ENCODE data around the gene FYB1.

Gene FYB1

DNA sequence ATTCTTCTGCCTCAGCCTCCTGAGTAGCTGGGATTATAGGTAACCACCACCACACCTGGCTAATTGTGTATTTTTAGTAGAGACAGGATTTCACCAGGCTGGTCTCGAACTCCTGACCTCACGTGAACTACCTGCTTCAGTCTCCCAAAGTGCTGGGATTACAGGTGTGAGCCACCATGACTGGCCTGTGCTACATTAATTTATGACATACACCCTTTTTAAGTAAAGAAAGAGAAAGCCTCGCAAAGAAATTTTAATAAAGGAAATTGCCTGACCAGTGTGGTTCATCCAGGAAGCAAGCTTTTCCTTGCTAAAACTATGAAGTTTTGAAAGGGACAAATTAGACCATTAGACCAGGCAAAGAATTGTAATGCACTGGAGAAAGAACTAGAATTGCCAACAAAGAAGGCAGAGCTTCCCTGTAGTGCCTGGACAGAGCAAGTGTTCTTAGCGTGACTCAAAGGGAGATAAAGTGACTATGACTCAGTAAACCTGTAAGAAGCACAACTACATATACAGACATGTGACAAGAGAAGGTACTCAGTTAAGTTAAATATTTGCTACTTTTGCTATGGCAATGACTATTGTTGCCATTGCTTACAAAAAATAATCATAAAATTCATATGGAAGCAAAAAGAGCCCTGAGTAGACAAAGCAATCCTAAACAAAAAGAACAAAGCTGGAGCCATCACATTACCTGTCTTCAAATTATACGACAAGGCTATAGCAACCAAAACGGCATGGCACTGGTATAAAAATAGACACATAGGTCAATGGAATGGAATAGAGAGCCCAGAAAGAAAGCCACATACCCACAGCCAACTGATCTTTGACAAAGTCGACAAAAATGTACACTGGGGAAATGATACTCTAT, 54.6 kb downstream of the FYB1 start:
- no peak overlapping the region for H3K9ac ChIP-seq
- no peak for TF ChIP-seq Cebpa-rat (IDR thresholded peaks at IDR 0.05)
- no peak overlapping the region for H3K4me3 ChIP-seq
- peaks cover 11% of the 10 kb centered on the region for H3K4me1 ChIP-seq
- no peak overlapping the region for H3K27ac ChIP-seq
- no peaks in the 10 kb centered on the region for H3K27me3 ChIP-seq
- no peaks in the 10 kb centered on the region for H4K20me1 ChIP-seq
- no peaks in the 10 kb centered on the region for H3K36me3 ChIP-seq
- H3K9me3 ChIP-seq, result peaks cover 5% of the 10 kb centered on the region; the same call in 1 of the 2 replicates
- H3K4me2 ChIP-seq, result peak overlapping the region; percentile 35; the same call in 1 of the 2 replicates

DNA sequence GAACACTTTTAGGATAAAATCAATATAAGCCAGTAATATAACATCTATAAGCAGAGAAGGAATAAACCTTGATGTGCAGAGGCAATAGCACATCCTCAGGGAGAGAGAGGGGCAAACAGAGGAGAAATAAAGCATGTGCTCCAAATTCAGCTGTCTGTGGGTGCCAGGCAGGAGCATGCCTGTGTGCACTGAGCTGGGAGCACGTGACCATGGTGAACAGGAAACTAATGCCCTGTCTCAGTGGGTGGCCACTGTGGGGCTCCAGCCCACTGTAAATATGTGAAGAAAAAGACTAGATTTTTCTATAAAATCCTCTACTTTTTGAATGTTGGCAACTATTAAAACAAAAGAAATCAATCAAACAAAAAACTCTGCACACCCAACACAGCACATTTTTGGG, 55.3 kb downstream of the FYB1 start:
- no peak overlapping the region for H3K9ac ChIP-seq
- no peaks in the 10 kb centered on the region for H3K36me3 ChIP-seq

DNA sequence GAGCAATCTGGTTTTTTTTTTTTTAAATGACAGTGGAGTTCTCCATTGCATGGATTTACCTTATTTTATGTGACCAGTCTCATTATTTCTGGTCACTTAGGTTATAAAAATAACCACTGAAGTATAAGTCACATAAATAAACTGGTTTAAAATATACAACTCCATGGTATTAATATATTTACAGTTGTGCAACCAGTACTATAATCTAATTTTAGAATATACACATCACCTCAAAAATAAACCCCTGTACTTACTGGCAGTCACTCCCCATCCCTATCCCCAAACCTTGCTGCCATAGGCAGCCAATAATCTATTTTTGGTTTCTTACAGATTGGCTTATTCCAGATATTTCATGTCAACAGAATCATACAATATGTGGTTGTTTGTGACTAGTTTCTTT, 57.8 kb downstream of the FYB1 start:
- TF ChIP-seq Cebpa-rat (IDR thresholded peaks at IDR 0.05), result no peak
- Histone ChIP-seq H3K27me3 (no peaks in the 10 kb centered on the region), H3K36me3 (no peaks in the 10 kb centered on the region), H3K9ac (no peak overlapping the region), H4K20me1 (no peaks in the 10 kb centered on the region), H3K27ac (no peak overlapping the region), H3K4me1 (peaks cover 11% of the 10 kb centered on the region), H3K4me2 (no peak overlapping the region), H3K4me3 (no peak overlapping the region), H3K9me3 (peaks cover 5% of the 10 kb centered on the region; the same call in 1 of the 2 replicates)

More for the DNA sequence above, 55.3 kb downstream of the FYB1 start:
- no peaks in the 10 kb centered on the region for H3K27me3 ChIP-seq
- H4K20me1 ChIP-seq, result no peaks in the 10 kb centered on the region
- H3K4me1 ChIP-seq, result peaks cover 11% of the 10 kb centered on the region
- H3K27ac ChIP-seq, result no peak overlapping the region
- no peak overlapping the region for H3K4me3 ChIP-seq
- no peak for TF ChIP-seq Cebpa-rat (IDR thresholded peaks at IDR 0.05)
- peak overlapping the region; percentile 35; the same call in 1 of the 2 replicates for H3K4me2 ChIP-seq
- H3K9me3 ChIP-seq, result peaks cover 5% of the 10 kb centered on the region; the same call in 1 of the 2 replicates

DNA sequence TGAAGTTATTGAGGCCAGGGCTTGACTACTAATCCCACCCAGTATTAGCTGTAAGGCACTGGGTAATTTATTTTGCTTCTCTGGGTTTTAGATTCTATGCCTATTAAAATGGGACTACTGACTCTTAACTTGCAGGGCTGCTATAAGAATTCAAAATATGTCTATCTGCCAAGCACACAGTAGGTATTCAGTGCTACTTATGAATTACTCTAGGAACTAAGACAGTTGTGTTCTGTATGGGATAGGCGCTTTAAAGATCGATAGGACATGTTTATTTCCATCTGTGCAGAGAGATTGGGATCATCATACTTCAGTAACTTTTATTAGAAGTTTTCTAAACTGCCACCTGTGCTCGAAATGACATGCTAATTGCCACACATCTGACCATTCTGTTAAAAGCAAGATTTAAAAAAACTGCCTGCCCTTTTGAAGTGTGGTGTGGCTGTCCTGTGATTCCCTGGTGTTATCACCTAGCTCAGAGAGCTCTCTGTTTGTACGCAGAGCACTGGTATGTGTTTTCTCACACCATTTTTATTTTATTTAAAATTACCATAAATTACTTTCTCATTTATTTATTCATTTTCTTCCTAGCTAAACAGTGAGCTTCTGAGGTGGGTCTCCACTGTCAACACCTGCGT, 58.7 kb downstream of the FYB1 start:
- Histone ChIP-seq H3K4me2 (no peak overlapping the region), H3K4me1 (peaks cover 11% of the 10 kb centered on the region), H3K9ac (no peak overlapping the region), H3K4me3 (no peak overlapping the region), H4K20me1 (no peaks in the 10 kb centered on the region), H3K36me3 (no peaks in the 10 kb centered on the region), H3K9me3 (peaks cover 5% of the 10 kb centered on the region; the same call in 1 of the 2 replicates), H3K27ac (no peak overlapping the region), H3K27me3 (no peaks in the 10 kb centered on the region)
- no peak for TF ChIP-seq Cebpa-rat (IDR thresholded peaks at IDR 0.05)

DNA sequence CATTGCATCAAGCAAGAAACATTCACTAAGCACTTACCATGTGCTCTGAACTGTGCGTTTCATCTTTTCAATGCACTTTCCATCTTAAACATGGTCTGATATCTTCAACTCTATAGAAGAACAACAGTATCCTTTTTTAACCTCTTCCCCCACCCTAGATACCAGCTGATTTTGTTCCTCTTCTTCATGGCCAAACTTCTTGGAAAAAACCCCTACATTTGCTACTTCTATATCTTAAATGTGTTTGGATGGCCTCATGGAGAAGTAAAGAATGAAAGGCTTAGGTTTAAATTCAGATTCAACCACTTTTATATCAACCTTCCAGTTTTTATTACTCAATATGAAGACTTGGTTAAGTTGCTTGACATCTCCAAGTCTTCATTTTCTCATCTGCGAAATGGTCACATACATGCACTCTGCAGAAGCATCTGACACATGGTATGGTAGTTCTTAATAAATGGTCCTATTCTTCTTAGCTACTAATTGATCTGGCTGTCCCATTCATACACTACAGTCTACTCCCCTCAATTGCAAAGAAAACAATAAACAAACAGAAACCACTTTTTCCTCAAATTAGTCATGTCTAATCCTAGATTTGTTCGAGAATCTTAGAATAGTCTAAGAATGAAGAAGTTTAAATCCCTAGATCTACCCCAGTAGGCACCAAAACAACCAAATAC, 59.4 kb downstream of the FYB1 start:
- peaks cover 2% of the 10 kb centered on the region; the same call in 1 of the 2 replicates for H3K9me3 ChIP-seq
- H3K4me1 ChIP-seq, result peaks cover 11% of the 10 kb centered on the region
- H3K36me3 ChIP-seq, result no peaks in the 10 kb centered on the region
- no peaks in the 10 kb centered on the region for H4K20me1 ChIP-seq
- H3K27ac ChIP-seq, result no peak overlapping the region
- H3K9ac ChIP-seq, result no peak overlapping the region
- TF ChIP-seq Cebpa-rat (IDR thresholded peaks at IDR 0.05), result no peak
- no peak overlapping the region for H3K4me2 ChIP-seq
- no peak overlapping the region for H3K4me3 ChIP-seq
- no peaks in the 10 kb centered on the region for H3K27me3 ChIP-seq

DNA sequence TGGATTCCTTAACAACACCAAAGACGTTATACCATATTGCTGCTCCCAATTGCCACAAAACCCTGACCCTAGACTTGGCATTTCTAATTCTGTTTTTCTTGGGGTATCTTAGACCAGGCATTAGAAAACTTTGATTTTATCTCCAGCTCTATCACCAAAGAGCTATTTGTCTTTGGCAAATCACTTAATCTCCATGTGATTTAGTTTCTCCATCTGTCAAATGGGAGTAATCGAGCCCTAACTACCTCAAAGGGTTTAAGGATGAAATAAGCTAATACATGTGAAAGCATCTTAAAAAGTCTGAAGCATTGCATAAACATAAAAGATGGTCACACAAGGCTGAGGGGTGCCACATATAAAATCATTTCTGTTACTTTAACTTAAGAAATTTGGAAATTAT, 60.6 kb downstream of the FYB1 start:
- Histone ChIP-seq H3K27me3 (no peaks in the 10 kb centered on the region), H3K27ac (no peak overlapping the region), H3K4me1 (peaks cover under 1% of the 10 kb centered on the region; the same call in 1 of the 2 replicates), H3K4me2 (no peak overlapping the region), H3K9me3 (no peaks in the 10 kb centered on the region), H3K4me3 (no peak overlapping the region), H4K20me1 (no peaks in the 10 kb centered on the region), H3K9ac (no peak overlapping the region), H3K36me3 (no peaks in the 10 kb centered on the region)
- no peak for TF ChIP-seq Cebpa-rat (IDR thresholded peaks at IDR 0.05)

DNA sequence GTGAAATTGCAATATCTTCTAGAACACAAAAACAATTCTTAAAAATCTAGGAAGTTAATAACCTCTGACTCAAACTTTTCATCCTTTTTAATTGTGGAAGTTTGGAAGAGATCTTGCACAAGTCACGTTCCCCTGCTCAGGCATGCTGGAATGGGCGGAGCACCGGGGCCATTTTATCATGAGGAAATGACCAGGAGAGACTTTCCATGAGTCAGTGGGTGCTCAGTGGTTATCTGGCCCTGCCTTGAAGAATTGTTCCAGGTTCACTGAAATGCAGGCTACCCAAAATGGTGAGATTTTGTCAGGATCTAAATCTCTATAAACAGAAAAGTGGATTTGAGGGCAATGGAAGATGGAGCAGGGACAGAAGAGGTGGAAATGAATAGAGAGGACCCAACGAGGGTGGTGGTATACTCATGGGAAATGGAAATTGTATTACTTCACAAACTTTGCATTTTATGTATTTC, 61.2 kb downstream of the FYB1 start:
- TF ChIP-seq Cebpa-rat (IDR thresholded peaks at IDR 0.05), result no peak
- Histone ChIP-seq H3K4me2 (no peak overlapping the region), H3K4me3 (no peak overlapping the region), H3K36me3 (no peaks in the 10 kb centered on the region), H3K4me1 (no peaks in the 10 kb centered on the region), H3K27me3 (no peaks in the 10 kb centered on the region), H3K9me3 (no peaks in the 10 kb centered on the region), H3K27ac (no peak overlapping the region), H4K20me1 (no peaks in the 10 kb centered on the region), H3K9ac (no peak overlapping the region)

DNA sequence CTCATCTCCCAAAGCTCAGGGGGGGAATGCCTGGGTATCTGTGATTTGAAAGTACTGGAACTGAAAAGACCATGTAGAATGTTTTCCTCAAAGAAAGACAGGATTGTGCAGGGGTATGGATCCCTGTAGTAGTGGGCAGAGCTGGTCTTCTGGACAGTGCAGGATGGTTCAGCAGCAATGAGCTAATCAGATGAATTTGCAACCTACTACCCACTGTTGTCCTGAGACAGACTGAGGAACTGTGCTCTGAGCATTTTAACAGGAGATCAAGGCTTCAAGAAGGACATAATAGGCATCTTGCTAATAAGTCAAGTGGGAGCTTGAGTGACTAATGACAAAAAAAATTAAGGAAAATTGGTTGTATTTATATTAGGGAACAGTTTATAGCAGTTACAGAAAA, 61.7 kb downstream of the FYB1 start:
- Histone ChIP-seq H3K27me3 (no peaks in the 10 kb centered on the region), H3K27ac (no peak overlapping the region)

DNA sequence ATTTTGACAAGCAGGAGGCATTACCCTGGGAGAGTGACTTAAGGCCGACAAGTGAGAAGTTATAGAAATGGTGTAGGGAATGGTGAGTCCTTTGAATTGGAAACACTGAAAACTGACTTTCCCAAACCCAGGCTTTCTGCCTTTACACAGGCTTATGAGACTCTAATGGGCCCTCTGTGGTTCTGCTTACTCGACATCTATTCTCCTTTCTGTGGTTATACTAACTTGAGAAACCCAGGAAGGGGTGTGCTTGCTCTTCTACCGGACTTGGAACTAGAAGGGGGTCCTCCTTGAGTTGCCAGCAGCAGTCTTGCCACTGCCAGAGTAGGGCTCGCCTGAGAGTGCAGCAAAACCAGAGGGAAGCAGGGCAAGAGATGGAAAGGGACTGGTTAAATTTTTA, 63.3 kb downstream of the FYB1 start:
- no peaks in the 10 kb centered on the region; the same call in 1 of the 2 replicates for H3K4me1 ChIP-seq
- no peaks in the 10 kb centered on the region for H3K27me3 ChIP-seq
- H3K27ac ChIP-seq, result no peak overlapping the region
- H3K4me2 ChIP-seq, result no peak overlapping the region
- H3K4me3 ChIP-seq, result no peak overlapping the region
- H3K9me3 ChIP-seq, result no peaks in the 10 kb centered on the region
- H3K36me3 ChIP-seq, result no peaks in the 10 kb centered on the region
- TF ChIP-seq Cebpa-rat (IDR thresholded peaks at IDR 0.05), result no peak
- no peak overlapping the region for H3K9ac ChIP-seq
- no peaks in the 10 kb centered on the region for H4K20me1 ChIP-seq

More for the DNA sequence above, 61.7 kb downstream of the FYB1 start:
- H3K9ac ChIP-seq, result no peak overlapping the region
- H3K4me1 ChIP-seq, result no peaks in the 10 kb centered on the region
- H4K20me1 ChIP-seq, result no peaks in the 10 kb centered on the region
- TF ChIP-seq Cebpa-rat (IDR thresholded peaks at IDR 0.05), result no peak
- no peak overlapping the region for H3K4me2 ChIP-seq
- no peaks in the 10 kb centered on the region for H3K9me3 ChIP-seq
- no peaks in the 10 kb centered on the region for H3K36me3 ChIP-seq
- H3K4me3 ChIP-seq, result no peak overlapping the region
